Measurements from ENCODE around the gene STK32B. TPM values are rescaled to one million over a fixed set of nuclear protein-coding genes. Genes with fewer than 3 reads are reported as not detected.

Gene STK32B
- total RNA-seq, 1 experiment from 2014 or later, result 0.37 TPM

GRCh38 chr4:5120468-5120867 is 69.2 kb downstream of the STK32B start:
- no peak for DNase-seq (ENCODE audit: low read depth)

GRCh38 chr4:5122114-5122513 is 70.8 kb downstream of the STK32B start:
- no peak for DNase-seq (ENCODE audit: low read depth)

- DNase-seq (ENCODE audit: low read depth), result no peak
These were observed 73.6 kb downstream of the STK32B start for GRCh38 chr4:5124876-5125275.

GRCh38 chr4:5125321-5125720 is 74.0 kb downstream of the STK32B start:
- DNase-seq (ENCODE audit: low read depth), result no peak

- no peak for DNase-seq (ENCODE audit: low read depth)
These were observed 75.0 kb downstream of the STK32B start for GRCh38 chr4:5126231-5126630.

GRCh38 chr4:5126857-5127256 is 75.6 kb downstream of the STK32B start:
- no peak for DNase-seq (ENCODE audit: low read depth)

- no peak for DNase-seq (ENCODE audit: low read depth)
These were observed 76.3 kb downstream of the STK32B start for GRCh38 chr4:5127556-5127955.

- no peak for DNase-seq (ENCODE audit: low read depth)
These were observed 77.3 kb downstream of the STK32B start for GRCh38 chr4:5128569-5128968.

GRCh38 chr4:5133201-5133600 is 81.9 kb downstream of the STK32B start:
- DNase-seq (ENCODE audit: low read depth), result peak; percentile 7

GRCh38 chr4:5133933-5134594 is 82.8 kb downstream of the STK32B start:
- DNase-seq (ENCODE audit: low read depth), result no peak

- DNase-seq (ENCODE audit: low read depth), result no peak
These were observed 83.3 kb downstream of the STK32B start for GRCh38 chr4:5134620-5135019.

GRCh38 chr4:5137226-5137625 is 85.9 kb downstream of the STK32B start:
- no peak for DNase-seq (ENCODE audit: low read depth)

GRCh38 chr4:5137927-5138326 is 86.6 kb downstream of the STK32B start:
- no peak for DNase-seq (ENCODE audit: low read depth)

- no peak for DNase-seq (ENCODE audit: low read depth)
These were observed 87.1 kb downstream of the STK32B start for GRCh38 chr4:5138389-5138788.

GRCh38 chr4:5139141-5139540 is 87.9 kb downstream of the STK32B start:
- no peak for DNase-seq (ENCODE audit: low read depth)

GRCh38 chr4:5141802-5142201 is 90.5 kb downstream of the STK32B start:
- DNase-seq (ENCODE audit: low read depth), result no peak

GRCh38 chr4:5142726-5143125 is 91.4 kb downstream of the STK32B start:
- peak; percentile 5 for DNase-seq (ENCODE audit: low read depth)

GRCh38 chr4:5143306-5143861 is 92.1 kb downstream of the STK32B start:
- no peak for DNase-seq (ENCODE audit: low read depth)

GRCh38 chr4:5143940-5144339 is 92.7 kb downstream of the STK32B start:
- no peak for DNase-seq (ENCODE audit: low read depth)

- no peak for DNase-seq (ENCODE audit: low read depth)
These were observed 93.1 kb downstream of the STK32B start for GRCh38 chr4:5144384-5144783.

GRCh38 chr4:5146248-5146647 is 95.0 kb downstream of the STK32B start:
- no peak for DNase-seq (ENCODE audit: low read depth)

- DNase-seq (ENCODE audit: low read depth), result no peak
These were observed 101.2 kb downstream of the STK32B start for GRCh38 chr4:5152521-5152920.

- DNase-seq (ENCODE audit: low read depth), result no peak
These were observed 105.4 kb downstream of the STK32B start for GRCh38 chr4:5156682-5157081.
